Eye (tissue), 1 donor: Measurements from ENCODE around the gene UQCC2.
A peak's percentile ranks its signal among the peaks of the same experiment; 100 is the strongest.

ENCODE experiments used
- DNase-seq: peaks from one replicate; pipeline ENCODE4 v3.0.0-alpha.2; 2015

The UQCC2 gene

GRCh38 chr6:33670971-33671743, 40.3 kb downstream of the UQCC2 start:
- no peak for DNase-seq

- no peak for DNase-seq
Measured at GRCh38 chr6:33670086-33670660, 41.3 kb downstream of the UQCC2 start.

- no peak for DNase-seq
Measured at GRCh38 chr6:33668914-33669313, 42.6 kb downstream of the UQCC2 start.

DNA sequence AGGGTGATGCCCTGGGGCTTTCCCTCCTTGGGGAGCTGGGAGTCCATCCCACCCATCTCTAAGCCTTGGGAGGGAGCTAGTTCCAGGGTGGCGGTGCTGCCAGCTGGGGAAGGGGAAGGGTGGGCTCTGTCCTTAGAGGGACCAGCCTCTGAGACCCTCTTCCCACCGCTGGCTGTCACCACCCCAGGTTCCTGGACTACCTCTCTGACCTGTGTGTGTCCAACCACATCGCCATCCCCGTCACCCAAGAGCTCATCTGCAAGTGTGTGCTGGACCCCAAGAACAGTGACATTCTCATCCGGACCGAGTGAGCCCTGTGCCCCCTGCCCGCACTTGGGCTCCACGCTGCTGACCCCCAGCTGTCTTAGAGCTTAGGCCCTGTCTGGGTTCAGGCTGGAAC, 43.2 kb downstream of the UQCC2 start:
- no peak for DNase-seq

DNA sequence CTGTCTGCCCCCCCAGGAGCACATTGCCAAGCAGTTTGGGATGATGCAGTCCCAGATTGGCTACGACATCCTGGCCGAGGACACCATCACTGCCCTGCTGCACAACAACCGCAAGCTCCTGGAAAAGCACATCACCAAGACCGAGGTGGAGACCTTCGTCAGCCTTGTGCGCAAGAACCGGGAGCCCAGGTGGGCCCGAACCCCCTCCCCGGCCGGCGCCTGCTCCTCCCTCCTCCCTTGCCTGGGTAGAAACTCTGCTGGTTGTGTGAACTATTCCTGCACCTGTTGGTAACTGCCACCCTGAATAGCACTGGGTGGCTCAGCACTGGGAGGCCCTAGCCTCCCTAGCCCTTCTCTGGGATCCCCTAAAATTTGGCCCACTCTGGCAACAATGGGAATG, 43.7 kb downstream of the UQCC2 start:
- DNase-seq = no peak

- no peak for DNase-seq
Measured at GRCh38 chr6:33667072-33667471, 44.4 kb downstream of the UQCC2 start.

DNA sequence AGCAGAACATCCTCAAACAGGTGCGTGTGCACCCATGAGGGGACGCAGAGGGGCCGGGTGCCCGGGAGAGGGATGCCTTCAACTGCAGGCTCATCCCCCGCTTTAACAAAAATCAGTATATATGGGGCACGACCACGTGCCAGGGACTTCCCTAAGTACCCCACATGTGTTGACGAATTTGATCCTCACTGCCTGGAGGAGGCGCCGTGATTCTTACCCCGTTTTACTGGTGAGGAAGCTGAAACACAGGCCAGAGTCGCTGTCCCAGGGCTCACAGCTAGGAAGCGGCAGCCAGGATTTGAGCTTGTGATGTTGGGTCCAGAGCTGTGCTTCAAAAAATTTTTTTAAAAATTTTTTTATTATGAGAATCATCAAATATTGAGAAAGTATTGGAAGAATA, 45.5 kb downstream of the UQCC2 start:
- DNase-seq = no peak

DNA sequence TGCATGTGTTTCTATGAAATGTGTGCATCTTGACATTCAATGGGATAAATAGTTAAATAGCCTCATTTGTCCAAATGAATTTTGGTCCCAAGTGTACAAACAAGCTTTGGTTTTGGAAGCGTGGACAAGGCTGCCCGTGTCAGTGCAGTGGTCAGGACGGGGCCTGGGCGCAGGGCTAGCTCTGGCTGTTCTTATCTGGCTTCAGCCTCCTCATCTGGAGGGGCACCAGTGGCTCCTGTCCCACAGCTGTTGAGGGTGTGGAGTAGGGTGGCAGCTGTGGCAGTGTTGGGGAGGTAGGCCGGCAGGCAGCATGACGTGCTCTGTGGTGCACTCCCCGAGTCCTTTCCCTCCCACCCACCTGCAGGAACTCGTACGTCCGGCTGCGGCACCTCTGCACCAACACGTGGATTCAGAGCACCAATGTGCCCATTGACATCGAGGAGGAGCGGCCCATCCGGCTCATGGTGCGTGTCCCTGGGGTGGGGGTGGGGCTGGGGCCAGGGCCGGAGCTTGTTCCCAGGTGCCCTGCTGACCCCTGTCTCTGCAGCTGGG, 46.9 kb downstream of the UQCC2 start:
- DNase-seq = no peak

GRCh38 chr6:33663727-33664449, 47.6 kb downstream of the UQCC2 start:
- no peak for DNase-seq

DNA sequence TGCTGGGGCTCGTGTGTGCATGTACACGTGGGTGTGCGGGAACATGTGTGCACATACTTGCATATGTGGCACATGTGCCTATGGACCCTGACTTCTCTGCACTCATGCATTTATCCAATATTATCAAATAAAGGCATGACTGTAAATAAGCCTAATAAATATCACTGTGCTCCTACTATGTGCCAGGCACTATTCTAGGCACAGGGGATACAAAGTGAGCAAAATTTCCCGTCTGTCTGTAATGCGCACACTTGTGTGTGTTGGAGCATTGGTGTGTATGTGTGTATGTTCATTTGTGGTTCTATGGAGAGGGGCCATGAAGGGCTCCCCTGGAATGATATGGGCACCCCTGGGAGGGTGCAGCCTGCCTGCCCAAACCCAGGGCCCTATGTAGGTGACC, 48.5 kb downstream of the UQCC2 start:
- DNase-seq = no peak

DNA sequence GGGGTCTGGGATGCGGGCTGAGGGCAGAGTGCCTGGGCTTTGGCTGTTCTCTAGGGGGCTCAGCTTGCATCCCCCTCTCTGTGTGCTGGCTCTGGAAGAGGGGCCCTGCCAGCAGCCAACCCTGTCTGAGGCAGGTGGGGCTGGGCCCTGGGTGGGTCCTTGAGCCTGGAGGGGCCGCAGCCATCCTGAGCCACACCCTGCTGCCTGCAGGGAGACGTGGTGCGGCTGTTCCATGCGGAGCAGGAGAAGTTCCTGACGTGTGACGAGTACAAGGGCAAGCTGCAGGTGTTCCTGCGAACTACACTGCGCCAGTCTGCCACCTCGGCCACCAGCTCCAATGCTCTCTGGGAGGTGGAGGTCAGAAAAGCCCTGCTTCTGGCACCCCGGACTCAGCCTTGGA, 49.2 kb downstream of the UQCC2 start:
- no peak for DNase-seq

- peak; percentile 54 for DNase-seq
Measured at GRCh38 chr6:33661106-33661838, 50.2 kb downstream of the UQCC2 start.

- no peak for DNase-seq
Measured at GRCh38 chr6:33659986-33660385, 51.5 kb downstream of the UQCC2 start.

DNA sequence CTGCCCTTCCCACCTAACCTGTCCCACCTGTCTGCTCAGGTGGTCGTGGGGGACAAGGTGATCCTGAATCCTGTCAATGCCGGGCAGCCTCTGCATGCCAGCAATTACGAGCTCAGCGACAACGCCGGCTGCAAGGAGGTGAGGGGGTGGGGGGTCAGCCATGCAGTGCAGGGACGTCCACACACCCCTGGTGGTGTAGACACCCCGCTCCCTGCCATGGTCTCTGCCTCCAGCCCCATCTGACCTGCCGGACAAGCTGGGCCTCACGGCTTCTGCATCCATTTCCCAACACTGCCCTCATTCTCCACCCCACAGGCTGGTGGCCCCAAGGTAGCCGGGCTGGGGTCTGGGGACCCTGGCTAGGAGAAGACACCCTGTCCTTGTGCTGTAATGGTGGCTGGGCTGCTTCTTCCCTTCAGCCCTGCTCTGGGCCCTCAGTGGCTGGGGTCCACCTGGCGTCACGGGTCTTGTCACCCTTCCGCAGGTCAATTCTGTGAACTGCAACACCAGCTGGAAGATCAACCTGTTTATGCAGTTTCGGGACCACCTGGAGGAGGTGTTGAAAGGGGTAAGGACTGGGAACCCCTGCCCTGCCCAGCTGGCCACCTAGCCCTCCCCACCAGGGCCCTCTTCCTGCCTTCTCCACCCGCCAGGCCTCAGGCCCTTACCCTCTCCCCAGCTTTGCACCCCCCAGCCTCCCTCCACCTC, 52.4 kb downstream of the UQCC2 start:
- no peak for DNase-seq

DNA sequence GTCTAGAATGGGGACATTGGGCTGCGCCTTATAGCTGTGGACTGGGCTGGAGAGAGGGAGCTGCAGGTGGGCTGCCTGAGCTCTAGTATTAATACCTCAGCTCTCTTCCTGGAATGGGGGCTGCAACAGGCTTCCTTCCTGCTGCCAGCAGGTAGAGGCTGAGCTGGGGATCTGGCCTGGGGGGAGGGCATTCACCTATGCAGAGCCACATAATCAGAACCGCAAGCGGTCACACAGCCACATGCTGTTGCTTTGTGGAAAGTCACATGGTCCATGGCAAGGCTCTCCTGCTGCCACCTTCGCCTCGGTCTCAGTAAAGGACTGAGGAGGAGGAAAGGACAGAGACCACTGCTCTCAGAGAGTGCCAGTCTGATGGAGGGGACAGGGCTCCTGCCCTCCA, 54.7 kb downstream of the UQCC2 start:
- no peak for DNase-seq

DNA sequence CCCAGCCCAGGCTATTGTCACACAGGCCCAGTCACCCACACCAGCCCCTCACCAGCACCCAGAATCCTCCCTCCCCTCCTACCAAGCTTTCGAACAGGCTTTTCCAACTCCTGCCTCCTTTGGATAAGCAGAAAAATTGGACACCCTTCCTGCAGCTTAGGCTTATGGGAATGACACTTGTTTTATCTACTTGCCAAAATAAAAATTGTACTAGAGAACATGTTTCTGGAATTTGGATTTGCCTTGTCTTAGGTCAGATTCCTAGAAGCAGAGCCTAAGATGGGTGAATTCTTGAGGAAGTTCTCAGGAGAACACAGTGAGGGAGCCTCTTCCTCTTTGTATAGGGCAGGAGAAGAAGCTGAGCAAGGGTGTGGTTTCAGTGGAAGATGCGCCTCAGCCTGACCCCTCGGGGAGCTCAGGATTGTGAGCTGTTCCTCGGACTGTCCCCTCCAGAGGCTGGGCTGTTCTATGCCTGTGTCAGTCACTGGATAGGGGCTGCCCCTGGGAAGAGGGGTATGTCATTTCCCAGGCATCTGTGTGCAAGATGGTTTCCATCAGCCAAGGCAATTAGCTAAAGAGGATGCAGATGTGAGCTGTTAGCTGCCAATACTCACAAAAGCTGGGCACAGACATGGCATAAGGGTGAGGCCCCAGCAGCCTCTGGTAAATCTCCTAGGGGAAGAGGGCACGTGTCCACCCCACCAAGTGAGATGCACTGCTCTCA, 56.5 kb downstream of the UQCC2 start:
- DNase-seq = peak; percentile 54

DNA sequence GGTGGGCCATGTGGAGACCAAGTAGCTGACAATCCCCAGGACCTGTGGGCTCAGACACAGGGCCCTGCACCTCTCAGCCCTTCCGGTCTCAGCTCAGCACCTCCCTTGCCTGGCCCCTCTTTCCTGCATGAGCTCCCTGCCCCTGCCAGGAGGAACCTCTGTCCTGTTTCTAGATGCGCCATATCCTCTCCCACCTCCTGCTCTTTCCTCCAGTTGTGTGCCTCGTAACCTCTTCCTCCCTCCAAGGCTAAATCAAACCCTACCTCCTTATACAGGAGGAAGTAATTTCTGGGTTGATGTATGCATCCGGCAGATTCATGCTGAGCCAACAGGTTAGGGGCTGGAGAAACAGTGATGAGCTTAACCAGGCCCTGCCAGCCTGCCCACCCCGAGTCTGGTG, 59.5 kb downstream of the UQCC2 start:
- no peak for DNase-seq

GRCh38 chr6:33651403-33651802, 60.1 kb downstream of the UQCC2 start:
- DNase-seq = no peak
